Fibroblast of skin of left quadriceps (primary cell): ENCODE results near the gene CEP112.
"Not testable (repeated sequence)": the region's sequence is repeated elsewhere in the genome, so short reads cannot be mapped to it uniquely, and the experiment has no call there.

ENCODE experiments used
- DNase-seq, 2 experiments: peaks; one replicate each; pipeline ENCODE4 v3.0.0-alpha.2; 2013; ENCODE audit warnings: low read depth in 2 of 2

The CEP112 gene

DNA sequence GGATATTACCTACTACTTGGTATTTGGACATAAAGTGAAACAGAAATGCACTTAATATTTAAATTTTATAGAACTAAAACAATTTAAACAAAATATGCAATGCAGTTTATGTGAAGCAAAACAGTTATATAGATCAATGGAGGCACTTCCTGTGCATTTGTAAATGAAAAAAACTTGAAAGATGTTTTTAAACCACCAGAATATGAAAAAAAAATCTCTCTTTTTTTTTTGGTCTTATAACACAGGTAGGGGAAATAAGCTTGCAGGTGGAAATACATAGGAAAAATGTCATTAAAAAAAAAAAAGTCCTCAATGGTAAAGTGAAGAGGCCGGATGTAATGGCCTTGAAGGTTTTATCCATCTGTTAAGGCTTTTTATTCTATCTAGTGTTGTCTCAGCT, 450.2 kb downstream of the CEP112 start:
- no peak for DNase-seq

DNA sequence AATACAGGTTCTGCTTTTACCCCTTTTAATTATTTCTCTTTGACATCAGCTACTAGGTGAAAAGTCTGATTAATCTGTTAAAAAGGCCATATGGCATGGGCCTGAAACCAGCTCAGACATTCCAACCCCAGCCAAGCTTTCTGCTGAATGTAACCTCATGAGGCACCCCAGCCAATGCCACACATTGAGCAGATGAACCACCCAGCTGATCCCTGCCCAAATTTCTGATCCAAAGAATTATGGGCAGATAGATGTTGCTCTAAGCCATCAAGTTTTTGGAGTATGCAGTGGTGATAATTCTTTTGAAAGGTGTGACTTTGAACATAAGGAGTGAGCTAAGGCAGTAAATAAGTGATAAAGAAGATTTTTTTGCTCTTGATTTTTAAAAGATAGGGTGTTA, 452.9 kb downstream of the CEP112 start:
- DNase-seq, result no peak

DNA sequence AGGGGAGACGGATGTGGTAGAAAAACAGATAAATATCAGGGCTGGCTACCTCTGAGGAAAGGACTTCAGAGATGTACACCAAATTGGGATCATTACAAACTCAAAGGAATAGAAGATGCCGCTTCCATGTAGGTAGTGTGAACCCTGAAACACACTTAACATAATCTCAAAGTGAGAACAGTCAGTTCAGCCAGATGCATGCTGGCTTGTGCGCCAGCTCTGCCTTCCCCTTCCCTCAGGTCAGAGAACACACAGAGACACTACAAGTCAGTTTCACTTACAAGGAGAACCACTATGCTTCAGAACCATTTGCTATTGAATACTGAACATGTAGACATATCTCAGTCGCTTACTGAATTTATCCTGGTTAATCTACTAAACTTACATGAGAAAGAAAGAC, 454.5 kb downstream of the CEP112 start:
- no peak for DNase-seq

DNA sequence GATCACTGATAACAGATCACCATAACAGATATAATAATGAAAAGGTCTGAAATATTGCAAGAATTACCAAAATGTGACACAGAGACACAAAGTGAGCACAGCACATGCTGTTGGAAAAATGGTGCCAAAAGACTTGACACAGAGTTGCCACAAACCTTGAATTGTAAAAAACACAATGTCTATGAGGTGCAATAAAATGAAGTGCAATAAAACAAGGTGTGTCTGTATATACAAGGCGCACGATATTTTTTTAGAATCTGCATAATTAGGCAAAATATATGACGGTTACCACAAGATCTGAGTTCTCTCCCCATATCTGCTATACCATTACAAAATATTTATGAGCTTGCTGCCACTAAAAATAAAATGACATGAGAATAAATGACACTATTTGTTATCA, 458.6 kb downstream of the CEP112 start:
- DNase-seq, result no peak

DNA sequence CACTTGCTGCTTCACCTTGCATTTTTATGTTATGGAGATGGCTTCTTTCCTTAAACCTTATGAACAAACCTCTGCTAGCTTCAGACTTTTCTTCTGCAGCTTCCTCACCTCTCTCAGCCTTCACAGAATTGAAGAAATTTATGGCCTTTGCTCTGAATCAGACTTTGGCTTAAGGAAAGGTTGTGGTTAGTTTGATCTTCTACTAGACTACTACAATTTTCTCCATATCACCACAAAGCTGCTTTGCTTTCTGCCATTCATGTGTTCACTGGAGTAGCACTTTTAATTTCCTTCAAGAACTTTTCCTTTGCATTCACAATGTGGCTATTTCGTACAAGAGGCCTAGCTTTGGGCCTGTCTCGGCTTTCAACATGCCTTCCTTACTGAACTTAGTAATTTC, 459.3 kb downstream of the CEP112 start:
- not testable (repeated sequence) for DNase-seq

DNA sequence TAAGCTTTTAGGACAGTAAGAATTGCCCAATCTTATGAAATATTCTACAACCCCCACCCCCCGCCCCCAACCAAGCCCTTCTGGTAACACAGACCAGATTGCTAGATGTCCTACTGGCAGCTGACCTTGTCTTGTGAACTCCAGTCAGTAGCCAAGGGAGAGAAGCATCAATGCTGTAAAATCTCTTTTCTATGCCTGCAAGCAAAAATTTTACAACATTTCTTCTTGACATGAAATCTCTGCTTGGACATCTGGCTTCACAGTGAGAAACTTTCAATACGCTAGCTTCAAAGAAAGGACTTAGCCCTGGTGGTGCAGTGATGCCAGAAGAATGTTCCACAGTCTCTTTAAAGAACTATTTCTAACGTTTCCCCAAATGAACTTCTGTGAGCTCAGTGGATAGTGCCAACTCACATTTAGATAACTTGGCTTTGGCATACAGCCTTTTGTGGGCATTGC, 461.2 kb downstream of the CEP112 start:
- DNase-seq, result no peak

DNA sequence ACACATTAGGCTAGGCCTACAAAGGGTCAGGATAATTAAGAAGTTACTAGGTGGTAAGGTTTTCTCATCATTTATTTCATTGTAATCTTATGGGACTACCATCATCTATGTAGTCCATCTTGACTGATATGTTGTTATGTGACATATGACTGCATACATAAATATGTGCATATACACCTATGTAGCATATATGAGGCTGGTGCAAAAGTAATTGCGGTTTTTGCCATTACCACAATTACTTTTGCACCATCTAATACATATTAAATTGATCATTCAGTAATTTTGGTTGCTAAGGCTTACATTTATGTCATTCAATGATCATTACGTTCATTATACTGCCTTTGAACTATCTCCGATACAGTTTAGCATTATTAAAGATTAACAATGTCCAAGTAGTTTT, 462.7 kb downstream of the CEP112 start:
- no peak for DNase-seq

DNA sequence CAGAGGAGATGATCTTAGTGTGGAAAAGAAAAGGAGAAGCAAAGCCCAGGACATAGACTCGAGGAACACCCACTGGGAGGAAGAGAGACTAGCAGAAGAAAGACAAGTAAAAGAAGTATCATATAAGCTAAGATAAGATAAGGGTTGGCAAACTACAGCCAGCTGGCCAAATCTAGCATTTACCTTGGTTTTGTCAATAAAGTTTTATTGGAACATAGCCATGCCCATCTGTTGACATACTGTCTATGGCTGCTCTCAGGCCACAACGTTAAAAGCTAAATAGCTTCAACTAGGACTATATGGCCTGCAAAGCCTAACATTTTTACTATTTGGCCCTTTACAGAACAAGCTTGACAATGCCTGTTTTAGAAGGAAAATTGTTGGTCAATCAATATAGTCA, 464.1 kb downstream of the CEP112 start:
- DNase-seq, result no peak

DNA sequence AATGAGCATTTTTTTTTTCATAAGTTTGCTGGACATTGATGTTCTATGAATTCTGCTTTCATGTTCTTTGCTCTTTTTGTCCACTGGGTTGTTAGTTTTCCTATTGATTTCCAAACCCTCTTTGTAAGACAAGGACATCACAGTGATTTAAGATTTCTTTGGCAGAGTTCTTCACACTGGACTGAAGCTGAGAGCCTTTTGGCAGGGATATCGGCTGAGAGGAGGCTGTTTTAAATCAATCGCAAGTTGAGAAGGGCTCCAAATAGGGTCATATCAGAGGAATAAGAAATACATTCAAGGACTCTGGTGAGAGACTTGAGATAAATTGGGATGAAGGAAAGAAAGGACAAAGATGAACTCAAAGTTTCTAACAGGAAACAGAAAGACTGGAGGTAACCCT, 464.7 kb downstream of the CEP112 start:
- DNase-seq, result no peak

DNA sequence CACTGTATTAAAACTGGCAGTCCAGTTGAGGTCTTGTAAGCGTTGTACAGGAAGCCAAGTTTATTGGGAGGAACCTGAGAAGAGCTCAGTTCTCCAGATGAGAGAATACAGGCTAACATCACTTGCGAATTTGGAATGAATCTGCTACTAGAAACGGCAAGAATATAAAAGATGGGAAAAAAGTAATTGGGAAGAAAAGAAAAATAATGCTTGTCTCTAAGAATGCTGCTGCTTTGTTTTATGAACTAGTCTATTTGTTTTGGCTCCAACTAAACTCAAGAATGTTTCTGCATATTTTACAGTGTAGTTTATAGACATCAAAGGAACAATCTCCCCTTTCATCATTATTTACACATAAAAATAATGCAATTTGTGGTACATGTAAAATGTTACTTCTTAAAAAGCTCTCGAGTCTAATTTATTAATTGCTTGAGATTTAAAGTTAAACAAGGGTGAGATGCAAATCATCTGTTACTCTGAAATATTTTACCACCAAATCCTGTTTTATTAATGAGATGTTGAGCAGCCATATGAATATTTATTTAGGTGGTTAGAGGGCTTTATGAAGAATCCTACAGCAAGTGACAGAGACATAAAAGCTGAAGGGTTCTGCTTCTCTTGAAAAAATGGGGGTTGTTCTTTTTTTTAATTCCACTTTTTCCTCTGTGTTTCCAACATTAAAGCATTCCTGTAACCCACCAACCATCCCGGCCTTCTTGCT, 468.3 kb downstream of the CEP112 start:
- DNase-seq, result no peak

DNA sequence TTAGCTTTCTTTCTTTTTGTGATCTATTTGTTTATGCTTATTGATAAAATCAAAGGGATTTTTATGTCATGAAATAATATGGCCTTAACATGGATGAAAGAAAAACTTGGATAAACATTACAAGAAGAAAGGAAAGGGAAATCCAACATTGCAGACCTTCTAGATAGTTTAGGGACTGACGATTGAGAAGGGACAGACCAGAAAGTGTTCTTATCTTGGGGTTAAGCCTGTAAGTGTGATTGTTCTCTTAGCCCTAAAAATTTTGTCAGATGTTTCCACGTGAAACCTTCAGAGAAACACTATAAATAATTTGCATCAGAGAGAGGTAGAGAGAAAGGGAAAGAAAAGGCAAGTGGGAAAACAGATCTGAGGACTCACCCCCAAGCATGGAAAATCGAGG, 473.3 kb downstream of the CEP112 start:
- no peak for DNase-seq

DNA sequence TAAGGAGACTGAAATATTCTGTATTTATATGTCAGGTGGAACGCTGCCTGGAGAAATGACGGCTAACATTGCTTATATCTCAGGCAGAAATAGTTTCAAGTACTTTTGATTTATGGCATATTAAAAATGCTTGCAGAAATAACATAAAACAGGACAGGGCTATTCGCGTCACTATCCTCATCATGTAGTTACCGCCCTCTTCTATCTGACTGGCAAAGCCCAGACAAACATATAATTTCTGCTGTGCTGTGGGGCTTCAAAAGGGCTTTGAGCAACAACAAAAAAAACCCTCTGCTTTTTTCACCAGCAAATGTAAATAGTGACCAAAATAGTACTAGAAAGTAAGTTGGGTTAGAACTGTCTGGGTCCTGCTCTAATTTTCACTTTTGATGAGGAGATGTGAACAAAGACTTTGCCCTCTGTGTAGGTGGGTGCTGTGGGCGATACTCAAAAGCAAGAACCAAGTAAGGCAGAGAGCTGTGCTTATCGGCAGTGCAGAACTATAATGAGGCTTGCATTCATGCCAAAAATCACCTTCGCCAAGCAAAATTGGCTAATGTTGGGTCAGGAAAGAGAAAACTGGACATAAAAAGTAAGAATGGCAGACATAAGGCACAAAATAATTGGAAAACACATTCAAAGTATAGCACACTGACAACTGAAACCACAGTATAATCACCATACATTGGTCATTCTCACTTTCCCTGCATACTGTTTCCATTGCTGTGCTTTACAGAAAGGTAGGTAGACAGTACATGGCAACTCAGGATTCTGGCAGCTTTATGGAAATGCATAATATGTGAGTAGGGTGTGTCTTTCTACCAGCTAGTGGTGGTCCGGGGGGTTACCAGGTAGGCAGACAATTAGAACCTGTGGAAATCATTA, 479.3 kb downstream of the CEP112 start:
- DNase-seq, result no peak

DNA sequence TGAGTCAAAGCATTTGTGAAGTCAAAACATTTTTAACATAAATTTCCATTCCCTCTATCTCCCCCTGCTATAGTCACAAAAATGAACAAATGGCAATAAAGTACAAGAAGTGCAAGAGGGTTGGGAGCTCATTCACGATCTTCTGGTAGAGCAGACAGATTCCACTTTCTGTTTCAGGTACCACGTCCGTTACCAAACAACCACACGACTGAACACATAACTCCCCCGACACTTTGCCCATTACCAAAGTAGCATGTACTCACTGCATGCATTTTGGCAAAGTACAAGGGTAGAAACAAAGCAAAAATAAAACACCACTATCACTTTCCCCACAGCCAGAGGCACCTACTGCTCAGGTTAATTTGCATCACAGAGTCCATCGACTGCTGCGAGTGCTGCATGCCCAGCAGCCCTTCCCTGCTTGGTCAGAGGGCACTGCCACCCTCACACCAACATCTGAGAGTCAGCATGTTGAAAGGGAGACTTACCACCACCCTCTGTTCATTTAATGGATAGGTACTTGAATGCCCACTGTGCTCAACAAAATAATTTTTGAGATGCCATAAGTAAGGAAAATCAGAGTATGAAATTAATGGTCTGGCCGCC, 480.2 kb downstream of the CEP112 start:
- DNase-seq, result no peak

DNA sequence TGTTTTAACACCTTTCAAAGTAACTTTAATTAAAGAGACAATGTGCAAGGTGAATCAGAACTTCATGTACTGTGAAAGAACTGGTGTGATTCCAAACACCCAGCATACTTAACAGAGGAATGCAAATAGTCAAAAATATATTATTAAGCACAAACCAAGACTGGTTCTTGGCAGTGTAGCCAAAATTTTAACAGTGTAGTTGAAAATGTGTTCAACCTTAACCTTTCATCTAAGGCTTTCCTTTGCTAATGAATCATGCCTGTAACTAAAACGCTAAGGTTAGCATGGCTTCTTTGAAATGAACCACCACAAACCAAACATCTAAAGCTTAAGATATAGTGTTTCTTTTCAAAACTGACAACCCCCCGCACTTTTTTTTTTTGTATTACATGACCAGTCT, 484.2 kb downstream of the CEP112 start:
- DNase-seq, result no peak

DNA sequence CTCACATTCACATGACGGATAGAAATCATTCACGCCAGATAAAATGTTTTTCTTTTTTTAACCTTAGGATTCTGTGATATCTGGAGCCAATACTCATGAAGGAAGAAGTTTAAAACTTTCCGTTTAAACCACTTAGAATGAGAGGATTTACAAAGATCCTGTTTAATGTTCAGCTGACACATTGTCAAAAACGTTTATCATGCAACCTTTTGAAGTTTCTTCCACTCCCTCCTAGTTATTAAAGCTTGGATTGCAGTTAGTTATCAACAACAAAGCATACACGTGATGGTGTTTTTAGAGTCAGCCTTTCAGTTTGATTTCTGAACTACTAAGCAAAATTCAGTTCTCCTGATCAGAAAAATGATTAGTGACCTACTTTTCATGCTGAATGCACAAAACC, 487.2 kb downstream of the CEP112 start:
- DNase-seq, result no peak

DNA sequence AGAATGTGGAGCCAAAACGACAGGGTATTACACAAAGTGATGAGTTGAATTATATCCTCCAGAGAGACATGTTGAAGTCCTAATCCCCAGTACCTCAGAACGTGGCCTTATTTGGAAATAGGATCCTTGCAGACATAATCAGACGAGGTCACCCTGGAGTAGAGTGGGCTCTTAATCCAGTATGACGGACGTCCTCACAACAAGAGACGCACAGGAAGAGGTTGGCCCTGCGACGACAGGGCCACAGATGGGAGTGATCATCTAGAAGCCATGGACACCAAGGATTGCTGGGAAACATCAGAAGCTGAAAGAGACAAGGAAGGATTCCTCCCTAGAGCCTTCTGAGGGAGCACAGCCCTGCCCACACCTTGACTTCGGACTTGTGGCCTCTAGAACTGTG, 488.0 kb downstream of the CEP112 start:
- no peak for DNase-seq

DNA sequence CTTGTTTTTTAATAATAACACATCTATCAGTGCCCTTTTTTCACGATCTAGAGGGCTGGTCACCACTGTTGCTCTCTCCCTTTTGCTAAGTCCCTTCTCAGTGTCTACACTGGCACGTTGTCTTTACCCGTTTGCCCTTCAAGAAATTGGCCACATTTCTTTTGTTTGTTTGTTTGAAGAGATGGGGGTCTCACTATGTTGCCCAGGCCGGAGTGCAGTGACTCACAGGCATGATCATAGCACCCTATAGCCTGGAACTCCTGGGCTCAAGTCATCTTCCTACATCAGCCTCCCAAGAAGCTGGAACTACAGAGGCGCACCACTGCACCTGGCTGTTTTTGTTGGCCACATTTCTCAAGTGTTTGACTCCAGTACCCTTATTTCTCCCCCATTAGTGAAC, 492.5 kb downstream of the CEP112 start:
- no peak for DNase-seq

DNA sequence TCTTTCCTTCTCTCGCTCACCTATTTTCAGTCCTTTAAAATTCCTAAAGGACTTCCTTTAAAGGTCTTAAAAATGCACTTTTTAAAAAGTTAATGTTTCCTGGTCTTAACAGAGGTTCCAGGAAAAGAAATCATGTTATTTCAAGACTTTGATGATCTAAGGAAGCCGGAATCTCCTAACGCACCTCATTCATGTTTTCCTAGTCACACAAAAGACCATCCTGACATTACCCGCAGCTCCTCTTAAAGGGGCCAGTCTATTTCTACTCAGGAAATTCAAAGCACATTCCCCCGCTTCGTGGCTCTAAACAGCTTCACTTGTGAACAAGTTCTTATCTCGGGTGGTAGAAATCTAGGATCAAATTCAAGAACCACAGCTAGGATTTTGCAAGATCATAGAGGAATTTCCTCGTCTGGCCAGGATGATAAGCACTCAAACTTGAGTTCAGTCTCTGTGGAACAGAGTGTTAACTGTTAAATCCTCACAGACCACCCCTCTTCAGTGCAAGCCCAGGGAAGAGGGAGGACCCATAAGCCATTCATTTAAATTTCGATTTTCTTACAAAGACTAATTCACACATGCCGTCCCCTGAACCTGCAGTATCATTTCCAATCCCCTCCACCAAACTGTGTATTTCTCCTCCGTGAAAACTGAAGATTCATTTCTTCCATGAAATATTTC, 493.4 kb downstream of the CEP112 start:
- DNase-seq, result peak in 1 of 2 experiments; percentile 37

DNA sequence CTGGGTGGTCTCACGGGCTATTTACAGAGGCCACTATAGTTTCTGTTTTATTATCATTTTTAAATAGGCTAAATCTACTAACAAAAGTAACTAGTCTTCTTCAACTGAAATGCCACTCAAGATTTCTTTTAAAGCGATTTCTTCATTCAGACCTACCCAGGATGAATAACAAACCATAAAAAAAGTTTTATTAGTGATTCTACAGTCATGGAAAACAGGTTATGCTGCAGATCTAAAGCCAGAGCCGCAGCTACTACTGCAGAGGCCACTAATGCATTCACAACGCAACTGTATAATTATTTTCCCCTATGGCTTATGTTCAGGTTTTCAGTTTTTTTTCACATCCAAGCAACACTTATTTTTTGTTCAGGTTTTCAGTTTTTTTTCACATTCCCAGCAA, 494.3 kb downstream of the CEP112 start:
- DNase-seq, result no peak

DNA sequence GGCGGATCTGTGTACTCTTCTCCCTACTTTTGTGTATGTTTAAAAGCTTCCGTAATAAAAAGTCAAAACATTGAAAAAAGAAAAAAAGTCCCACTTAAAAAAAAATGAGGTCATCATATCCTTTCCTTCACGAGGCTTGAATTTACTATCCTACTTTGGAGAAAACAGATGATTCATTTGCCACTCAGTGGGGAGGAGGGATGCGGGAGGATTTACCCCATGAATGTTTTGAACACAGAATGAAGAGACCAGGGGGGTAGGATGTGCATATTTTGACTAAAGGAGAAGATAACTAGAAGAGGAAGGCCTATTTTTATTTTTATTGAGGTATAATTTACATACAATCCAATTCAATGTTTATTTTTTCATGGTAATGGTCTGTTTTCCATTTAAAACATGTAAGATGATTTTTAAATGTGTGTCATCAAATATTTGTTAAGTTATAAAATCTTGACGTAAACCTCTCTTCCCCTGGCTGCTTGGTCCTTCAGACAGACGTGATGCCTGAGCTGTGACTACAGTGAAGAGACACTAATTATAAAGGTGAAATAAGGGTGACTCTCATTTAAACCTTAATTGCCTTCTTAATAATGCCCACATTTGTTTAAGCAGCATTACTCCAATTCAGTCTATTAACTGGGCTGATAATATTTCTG, 495.1 kb downstream of the CEP112 start:
- DNase-seq, result peak; percentile 56 to 62

DNA sequence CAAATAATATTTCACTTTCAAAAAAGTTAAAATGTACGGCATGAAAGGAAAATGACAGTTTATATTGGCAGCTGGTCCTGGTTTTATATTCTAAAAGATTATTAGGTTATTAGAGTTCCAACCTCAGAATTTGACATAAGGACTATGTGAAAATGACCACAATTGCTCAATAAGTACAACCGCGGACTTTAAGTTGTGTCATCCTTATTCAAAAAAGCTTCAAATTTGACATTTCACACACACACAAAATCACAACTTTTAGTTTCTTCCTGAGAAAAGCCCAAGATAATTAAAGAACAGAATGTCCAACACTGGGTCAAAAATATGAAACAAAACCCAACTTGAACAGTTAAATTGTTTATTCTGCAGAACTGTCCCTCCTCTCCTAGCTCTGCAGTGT, 497.3 kb downstream of the CEP112 start:
- no peak for DNase-seq
